ENCODE data around the gene PPM1N. TPM values are rescaled to one million over a fixed set of nuclear protein-coding genes. Genes with fewer than 3 reads are reported as not detected.

Gene PPM1N
- total and polyA plus RNA-seq, 2 of the 13 experiments (the other 11 are each of a cell fraction or from before 2014, with no cell fraction given): 0.31 to 1.8 TPM

GRCh38 chr19:45478454-45479238 is 19.6 kb upstream of the PPM1N start (continued):
- TF ChIP-seq ZBTB38 (CRISPR knock-in tag; IDR thresholded peaks at IDR 0.05) (peak; percentile 18; the same call in 1 of the 2 replicates), MNT (IDR thresholded peaks at IDR 0.05) (no peak), HOXD1 (CRISPR knock-in tag; IDR thresholded peaks at IDR 0.05) (no peak), HDAC2 (CRISPR knock-in tag; IDR thresholded peaks at IDR 0.05) (peak; percentile 43; the same call in 1 of the 2 replicates), FOXO1 (CRISPR knock-in tag; IDR thresholded peaks at IDR 0.05) (no peak), SMAD9 (CRISPR knock-in tag; IDR thresholded peaks at IDR 0.05) (no peak), ZC3H13 (CRISPR knock-in tag; IDR thresholded peaks at IDR 0.05) (peak; percentile 47; the same call in 1 of the 2 replicates), IRF1 (CRISPR knock-in tag; IDR thresholded peaks at IDR 0.05; ENCODE audit: low read depth) (no peak), TBP (CRISPR knock-in tag; IDR thresholded peaks at IDR 0.05) (0 out of 2 replicates have a peak, but pooled peaks have one; percentile 28), ZKSCAN8 (CRISPR knock-in tag; IDR thresholded peaks at IDR 0.05; ENCODE audit: borderline replicate concordance) (peak; percentile 62; the same call in 1 of the 2 replicates), FOXA1 (IDR thresholded peaks at IDR 0.05) (no peak), FOXA1 (CRISPR knock-in tag; IDR thresholded peaks at IDR 0.05) (no peak), ZNF644 (CRISPR knock-in tag; IDR thresholded peaks at IDR 0.05; ENCODE audit: low read depth) (no peak), ZNF800 (CRISPR knock-in tag; IDR thresholded peaks at IDR 0.05) (peak; percentile 52; the same call in 1 of the 2 replicates), ZSCAN30 (CRISPR knock-in tag; IDR thresholded peaks at IDR 0.05) (peak; percentile 77; the same call in 1 of the 2 replicates), RARA (CRISPR knock-in tag; IDR thresholded peaks at IDR 0.05) (0 out of 2 replicates have a peak, but pooled peaks have one; percentile 9), ZNF430 (CRISPR knock-in tag; IDR thresholded peaks at IDR 0.05) (peak; percentile 77; the same call in 1 of the 2 replicates), UBTF (CRISPR knock-in tag; IDR thresholded peaks at IDR 0.05) (peak; percentile 75), ZNF205 (CRISPR knock-in tag; IDR thresholded peaks at IDR 0.05) (peak; percentile 72; the same call in 1 of the 2 replicates), ZFY (CRISPR knock-in tag; IDR thresholded peaks at IDR 0.05) (peak; percentile 43; the same call in 1 of the 2 replicates), SIX1 (CRISPR knock-in tag; IDR thresholded peaks at IDR 0.05; ENCODE audit: borderline replicate concordance) (no peak), FIP1L1 (IDR thresholded peaks at IDR 0.05; ENCODE audit: borderline replicate concordance, insufficient read depth, low read depth, low read length) (no peak), SMYD3 (CRISPR knock-in tag; IDR thresholded peaks at IDR 0.05) (0 out of 2 replicates have a peak, but pooled peaks have one; percentile 49), ZNF605 (CRISPR knock-in tag; IDR thresholded peaks at IDR 0.05) (peak; percentile 88; the same call in 1 of the 2 replicates)
